Stimulated activated CD4-positive, alpha-beta T cell treated with anti-CD3 and anti-CD28 coated beads, Interleukin-4, amount 100 ng/mL, for 1 hour (primary cell): ENCODE data around the gene NR2F2.

Experiments
- DNase-seq: peaks from one replicate; pipeline ENCODE4 v3.0.0-alpha.2; 2020

The NR2F2 gene

DNA sequence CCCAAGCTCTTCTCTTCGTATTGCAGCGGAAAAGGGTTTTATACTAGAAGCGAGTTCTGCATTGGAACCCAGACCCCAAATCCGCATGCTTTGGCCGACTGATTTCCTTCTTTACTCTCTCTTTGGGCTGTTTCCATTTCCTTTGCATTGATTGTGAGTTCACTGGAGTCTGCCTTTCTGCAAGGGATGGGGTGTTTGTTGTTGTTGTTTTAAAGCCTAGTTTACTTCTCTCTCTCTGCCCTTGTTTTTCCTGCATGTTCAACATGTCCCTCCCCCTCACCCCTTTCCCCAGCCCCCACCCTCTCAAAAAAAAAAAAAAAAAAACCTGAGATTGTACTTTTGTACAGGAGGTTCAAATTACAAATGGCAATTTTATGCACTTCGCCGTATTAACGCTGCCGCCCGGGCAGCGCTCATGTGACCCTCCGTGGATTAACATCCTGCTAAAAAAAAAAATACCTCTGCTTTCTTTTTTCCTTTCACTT lies 2.2 kb downstream of the NR2F2 start:
- DNase-seq: no peak

- DNase-seq: no peak
Observed at GRCh38 chr15:96333131-96334016, 2.9 kb downstream of the NR2F2 start.

DNA sequence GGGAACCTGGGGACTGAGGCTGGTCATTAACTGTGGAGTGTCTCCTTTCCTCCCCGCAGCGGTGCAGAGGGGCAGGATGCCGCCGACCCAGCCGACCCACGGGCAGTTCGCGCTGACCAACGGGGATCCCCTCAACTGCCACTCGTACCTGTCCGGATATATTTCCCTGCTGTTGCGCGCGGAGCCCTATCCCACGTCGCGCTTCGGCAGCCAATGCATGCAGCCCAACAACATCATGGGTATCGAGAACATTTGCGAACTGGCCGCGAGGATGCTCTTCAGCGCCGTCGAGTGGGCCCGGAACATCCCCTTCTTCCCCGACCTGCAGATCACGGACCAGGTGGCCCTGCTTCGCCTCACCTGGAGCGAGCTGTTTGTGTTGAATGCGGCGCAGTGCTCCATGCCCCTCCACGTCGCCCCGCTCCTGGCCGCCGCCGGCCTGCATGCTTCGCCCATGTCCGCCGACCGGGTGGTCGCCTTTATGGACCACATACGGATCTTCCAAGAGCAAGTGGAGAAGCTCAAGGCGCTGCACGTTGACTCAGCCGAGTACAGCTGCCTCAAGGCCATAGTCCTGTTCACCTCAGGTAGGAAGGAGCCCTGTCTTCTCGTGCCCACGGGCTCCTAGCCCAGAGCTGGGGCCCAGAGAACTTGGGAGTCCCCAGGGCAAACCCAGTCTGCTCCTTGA lies 3.7 kb downstream of the NR2F2 start:
- no peak for DNase-seq

DNA sequence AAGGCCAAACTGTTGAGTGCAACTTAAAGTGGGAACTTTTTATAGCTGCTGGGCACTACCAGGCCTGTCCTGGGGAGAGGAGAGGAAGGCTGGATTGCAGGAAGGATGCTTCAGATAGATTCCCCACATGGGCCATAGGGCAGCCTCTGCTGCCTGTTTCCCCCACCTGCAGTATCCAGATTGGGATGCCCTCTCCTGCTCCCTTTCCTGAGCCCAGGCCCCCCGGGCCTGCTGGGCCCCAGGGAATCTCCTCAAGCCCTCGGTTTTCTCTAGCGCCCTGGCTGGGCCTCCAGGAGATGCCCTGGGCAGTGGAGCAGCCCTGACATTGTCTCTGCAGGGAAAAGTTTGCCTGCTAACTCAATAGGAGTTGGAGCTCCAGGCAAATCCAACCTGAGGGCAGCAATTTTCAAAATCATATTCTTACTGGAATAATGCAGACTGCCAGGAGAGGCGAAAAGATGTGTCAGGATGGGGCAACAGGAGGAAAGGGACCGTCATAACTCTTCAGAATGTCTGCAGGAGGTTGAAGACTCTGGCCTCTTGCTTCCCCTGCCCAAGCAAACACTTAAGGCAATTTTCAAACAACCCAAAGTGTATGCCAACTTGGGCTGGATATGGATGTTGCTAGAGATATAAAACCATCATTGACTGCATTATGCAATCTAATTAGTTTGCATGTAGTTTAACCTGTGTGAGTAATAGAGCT lies 4.4 kb downstream of the NR2F2 start:
- no peak for DNase-seq

DNA sequence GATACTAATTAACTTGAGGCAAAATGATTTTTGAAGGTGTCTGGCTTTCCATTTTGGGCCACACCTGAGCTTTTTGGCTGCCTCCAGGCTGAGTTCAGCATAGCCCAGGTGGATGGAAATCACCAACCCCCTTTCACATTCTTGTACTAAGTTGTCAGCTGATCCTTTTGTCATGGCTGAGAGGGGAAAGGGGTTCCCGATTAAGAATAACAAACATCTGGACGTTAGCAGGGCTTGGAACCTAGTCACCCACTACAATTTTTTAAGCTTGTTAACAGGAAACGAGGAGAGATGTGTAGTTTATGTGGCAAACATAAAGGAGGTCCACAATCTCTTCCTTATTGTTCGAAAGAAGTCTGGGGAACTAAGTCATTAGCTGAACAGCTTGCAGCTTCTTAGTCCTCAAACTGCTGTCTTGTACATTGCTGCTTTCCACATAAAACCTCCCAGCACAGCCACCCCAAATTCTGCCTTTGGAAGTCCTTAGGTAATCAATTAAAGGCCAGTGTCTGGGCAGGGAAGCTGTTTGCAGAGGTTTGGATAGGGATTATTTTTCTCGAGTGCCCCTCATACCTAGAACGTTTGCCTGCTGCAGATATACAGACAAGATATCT lies 5.0 kb downstream of the NR2F2 start:
- DNase-seq: no peak

GRCh38 chr15:96336108-96336595 lies 5.7 kb downstream of the NR2F2 start:
- no peak for DNase-seq

DNA sequence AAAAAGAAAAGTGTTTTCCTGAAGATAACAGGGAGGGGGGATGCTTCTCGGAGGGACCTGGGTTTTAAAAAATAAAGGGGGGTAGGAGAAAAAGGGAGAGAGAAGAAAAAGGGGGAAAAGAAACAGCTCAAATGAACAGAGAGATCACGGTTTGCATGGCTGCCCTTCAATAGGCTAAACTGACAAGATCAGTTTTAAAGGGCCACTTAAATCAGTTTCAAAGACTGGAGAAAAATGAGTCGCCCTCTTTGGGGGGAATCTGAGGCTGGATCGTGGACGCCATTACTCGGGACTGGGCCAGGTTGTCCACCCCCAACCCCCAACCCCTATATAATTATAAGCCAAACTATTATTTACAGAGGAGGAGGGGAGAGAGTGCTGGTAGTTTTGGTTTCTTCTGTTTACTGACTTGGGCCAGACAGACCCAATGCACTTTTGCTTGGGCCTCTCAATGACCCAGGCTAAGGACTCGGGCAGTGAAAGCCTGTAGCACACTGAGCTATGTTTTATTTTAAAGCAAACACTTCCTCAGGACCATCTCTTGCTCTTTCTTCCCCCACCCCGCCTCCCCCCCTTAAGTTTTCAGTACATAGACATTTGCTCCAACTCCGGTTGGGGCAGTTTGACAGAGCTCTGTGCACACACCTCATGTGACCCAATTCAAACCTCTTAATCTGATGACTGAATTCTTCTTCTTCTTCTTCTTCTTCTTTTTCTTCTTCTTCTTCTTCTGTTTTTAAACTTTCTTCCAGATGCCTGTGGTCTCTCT lies 6.3 kb downstream of the NR2F2 start:
- no peak for DNase-seq

GRCh38 chr15:96337365-96338023 lies 7.0 kb downstream of the NR2F2 start:
- no peak for DNase-seq

DNA sequence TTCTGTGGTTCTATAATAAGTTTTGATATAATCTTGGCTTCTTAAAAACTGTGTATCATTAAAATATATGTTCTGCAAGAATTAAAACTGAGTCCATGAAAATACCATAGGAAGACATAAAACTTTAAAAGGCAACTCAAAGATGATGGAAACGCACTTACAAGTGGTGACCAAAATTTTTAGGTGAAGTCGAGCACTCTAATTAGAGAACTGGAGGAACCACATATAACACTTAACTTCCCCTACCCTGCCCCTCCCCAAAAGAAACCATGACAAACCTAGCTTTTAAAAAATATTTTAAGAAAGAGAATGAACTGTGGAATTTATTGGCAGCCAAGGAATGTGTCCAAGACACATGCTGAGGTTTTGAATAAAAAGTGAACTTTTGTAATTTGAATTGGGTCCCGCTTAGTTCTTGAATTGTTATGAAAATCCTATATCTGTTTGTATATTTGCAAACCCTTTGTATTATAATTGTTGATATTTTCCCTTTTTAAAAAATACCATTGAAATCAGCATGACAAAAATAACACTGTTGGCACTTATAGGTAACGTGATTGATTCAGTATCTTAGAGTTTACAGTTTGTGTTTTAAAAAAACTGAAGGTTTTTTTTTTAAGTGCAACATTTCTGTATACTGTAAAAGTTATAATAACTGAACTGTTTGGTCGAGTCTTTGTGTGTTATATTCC lies 7.7 kb downstream of the NR2F2 start:
- DNase-seq: no peak

DNA sequence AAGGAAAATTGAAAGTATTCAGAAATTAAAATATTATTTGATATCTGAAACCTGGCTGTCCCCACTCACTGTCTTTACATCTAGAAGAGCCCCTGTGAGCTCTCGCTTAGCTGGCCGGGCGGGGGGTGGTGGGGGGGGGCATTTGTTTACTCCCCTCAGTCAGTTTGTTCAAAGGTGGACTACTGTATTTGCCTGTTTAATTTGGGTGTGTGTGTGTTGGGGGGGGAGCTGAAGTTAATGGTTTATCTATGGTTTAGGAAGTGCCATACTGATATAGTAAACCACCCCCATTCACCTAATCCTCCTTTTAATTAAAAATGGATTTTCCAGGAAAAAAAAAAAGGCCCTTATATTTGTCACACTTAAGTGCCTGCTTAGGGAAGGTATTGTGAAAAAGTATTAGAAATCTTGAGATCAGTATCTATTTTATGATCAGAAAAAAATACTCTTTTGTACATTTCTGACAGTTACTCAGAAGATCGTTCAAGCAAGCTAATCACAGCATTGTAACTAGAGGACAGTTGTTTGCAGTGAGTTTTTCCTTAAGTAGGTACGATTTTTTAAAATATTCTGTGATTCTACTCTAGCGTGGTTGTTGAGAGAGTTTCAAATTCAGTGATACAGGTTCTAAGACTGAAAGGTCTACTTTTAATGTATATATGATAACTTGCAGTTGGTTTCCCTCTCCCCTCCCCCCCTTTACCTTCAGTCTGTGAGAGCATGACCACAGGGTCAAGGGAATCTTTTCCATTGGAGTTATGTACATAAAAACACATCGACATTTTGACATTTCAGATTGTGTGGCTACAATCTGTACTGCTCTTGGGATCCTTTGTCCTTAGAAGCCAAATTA lies 8.5 kb downstream of the NR2F2 start:
- no peak for DNase-seq

- no peak for DNase-seq
Observed at GRCh38 chr15:96339619-96340347, 9.3 kb downstream of the NR2F2 start.

DNA sequence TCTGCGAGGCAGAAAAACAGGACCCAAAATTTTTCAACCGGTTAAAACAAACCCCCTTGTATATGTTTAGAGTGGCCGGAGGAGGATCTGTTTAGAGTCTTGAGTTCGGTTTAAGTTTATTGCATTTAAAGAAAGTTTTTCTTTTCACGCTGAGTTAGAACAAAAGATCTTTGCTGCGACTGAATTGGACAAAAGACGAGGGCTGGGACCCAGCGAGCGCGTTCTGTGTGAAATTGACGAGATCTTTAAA lies 9.8 kb downstream of the NR2F2 start:
- DNase-seq: no peak

GRCh38 chr15:96340598-96341512 lies 10.4 kb downstream of the NR2F2 start:
- DNase-seq: no peak

DNA sequence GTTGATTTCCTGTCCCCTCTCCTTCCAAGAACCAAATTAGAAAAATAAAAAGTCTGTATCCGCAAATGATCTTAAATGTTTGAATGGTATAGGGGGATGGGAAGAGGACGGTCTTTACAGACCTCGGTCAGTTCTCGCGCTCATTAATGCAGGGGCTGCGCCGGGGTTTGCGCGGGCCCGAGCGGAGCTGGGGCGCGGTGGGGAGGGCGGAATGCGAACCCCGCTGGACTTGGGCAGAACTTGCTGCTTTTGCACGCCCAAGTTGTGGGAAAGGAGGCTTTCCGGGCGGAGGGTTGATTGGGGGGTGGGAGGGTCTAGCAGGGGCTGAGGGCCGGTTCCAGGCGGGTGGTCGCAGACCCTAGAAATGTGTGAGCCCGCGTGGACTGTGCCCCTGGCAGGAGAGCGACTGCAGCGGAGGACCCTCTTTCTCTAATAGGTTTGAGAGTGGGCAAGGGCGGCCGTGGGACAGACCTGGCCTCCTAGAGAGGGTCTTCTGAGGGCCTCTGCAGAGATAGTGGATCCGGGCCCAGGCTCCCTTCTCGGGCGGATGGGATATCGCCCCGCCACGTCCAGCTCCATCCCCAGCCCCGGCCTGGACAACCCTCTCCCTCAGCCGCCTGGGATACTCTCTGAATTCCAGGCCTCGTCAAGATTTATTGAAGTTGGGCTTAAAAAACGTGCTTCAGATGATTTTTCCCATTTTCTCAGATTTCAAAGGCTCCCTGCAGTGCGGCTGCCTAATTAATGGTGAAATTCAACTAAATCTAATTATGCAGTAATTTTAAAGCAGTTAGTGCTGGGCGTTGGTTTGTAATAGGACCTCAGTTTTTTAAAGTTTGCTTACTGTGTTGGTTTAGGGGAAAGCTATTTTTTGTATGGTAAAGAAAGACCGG lies 11.3 kb downstream of the NR2F2 start:
- no peak for DNase-seq

DNA sequence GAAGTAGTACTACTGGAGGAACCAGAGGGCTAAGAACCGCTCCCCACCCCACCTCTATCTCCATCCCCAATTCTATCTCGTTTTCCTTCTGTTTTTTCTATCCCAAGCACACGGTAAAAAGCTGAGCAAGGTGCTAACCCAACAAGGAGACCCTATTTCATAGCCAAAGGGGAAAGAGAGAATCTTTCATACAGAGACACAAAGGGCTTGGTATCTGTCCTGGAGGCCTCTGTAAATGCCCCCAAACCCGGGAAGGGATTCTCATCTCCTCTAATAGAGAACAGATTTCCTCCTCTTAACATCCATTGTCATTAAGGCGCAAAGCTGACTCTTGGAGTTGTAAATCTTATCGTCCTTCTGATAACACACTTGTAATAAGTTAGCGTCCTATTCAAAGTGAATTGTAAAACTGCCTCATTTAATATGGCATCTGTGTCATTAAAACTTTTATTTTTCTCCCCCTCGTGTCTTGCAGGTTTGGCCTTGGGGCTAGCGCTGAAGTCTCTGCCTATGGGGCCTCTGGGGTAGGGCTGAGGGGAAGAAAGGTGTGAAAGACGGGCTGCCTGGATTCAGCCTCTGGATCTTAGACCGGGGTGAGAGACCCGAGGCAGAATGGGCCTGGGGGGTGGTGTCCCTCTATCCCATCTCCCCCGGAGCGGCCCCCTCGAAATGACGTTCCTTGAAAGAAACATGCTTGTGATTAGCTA lies 12.1 kb downstream of the NR2F2 start:
- no peak for DNase-seq
